Epithelial cell of proximal tubule (primary cell): ENCODE results near the gene SMKR1. TPM values are rescaled to one million over a fixed set of nuclear protein-coding genes. Genes with fewer than 3 reads are reported as not detected.

Source experiments
- DNase-seq: peaks from one replicate; pipeline ENCODE4 v3.0.0-alpha.2; 2011; ENCODE audit warnings: low read depth
- H3K4me3 ChIP-seq: 2 replicates; pipeline ENCODE4 v1.5.1; 2011; ENCODE audit warnings: low read depth, mild to moderate bottlenecking, low read length
- CTCF ChIP-seq: conservative IDR thresholded peaks from 2 replicates; pipeline ENCODE4 v1.5.1; 2012; ENCODE audit warnings: low read depth, mild to moderate bottlenecking, low read length
- total RNA-seq: library from RNA; depleted of rRNA; stranded (reverse); fragments of >200 nt; gene quantifications from 2 replicates; pipeline ENCODE4 v1.2.3, GENCODE V29; 2015

Gene SMKR1
- total RNA-seq, 1 donor from 2014 or later, result not detected

- TF ChIP-seq CTCF, result no peak
- no peak for DNase-seq
- H3K4me3 ChIP-seq, result no peak overlapping the region
Measured at GRCh38 chr7:129514683-129515082, 12.4 kb downstream of the SMKR1 start.

- no peak for TF ChIP-seq CTCF
- H3K4me3 ChIP-seq, result no peak overlapping the region
- DNase-seq, result no peak
Measured at GRCh38 chr7:129515381-129515780, 13.1 kb downstream of the SMKR1 start.

- no peak for DNase-seq
- no peak overlapping the region for H3K4me3 ChIP-seq
- no peak for TF ChIP-seq CTCF
Measured at GRCh38 chr7:129517931-129518330, 15.6 kb downstream of the SMKR1 start.

GRCh38 chr7:129519464-129519863 is 17.1 kb downstream of the SMKR1 start:
- H3K4me3 ChIP-seq, result no peak overlapping the region
- TF ChIP-seq CTCF, result no peak
- DNase-seq, result no peak

- H3K4me3 ChIP-seq, result no peak overlapping the region
- TF ChIP-seq CTCF, result no peak
- no peak for DNase-seq
Measured at GRCh38 chr7:129522088-129522970, 20.0 kb downstream of the SMKR1 start.

GRCh38 chr7:129522971-129523340 is 20.6 kb downstream of the SMKR1 start:
- no peak for TF ChIP-seq CTCF
- no peak for DNase-seq
- H3K4me3 ChIP-seq, result no peak overlapping the region

GRCh38 chr7:129523924-129524323 is 21.6 kb downstream of the SMKR1 start:
- no peak for DNase-seq
- H3K4me3 ChIP-seq, result no peak overlapping the region
- TF ChIP-seq CTCF, result no peak
